Activated CD8-positive, alpha-beta memory T cell treated with anti-CD3 and anti-CD28 coated beads, Interleukin-2, amount 50 U/mL, for 1 hour (primary cell): ENCODE data around the gene FAM81B.
"Not testable (repeated sequence)": the region's sequence is repeated elsewhere in the genome, so short reads cannot be mapped to it uniquely, and the experiment has no call there.

Experiments used
- DNase-seq: peaks from one replicate; pipeline ENCODE4 v3.0.0-alpha.2; 2020; ENCODE audit errors: extremely low read depth

FAM81B gene, protein sequence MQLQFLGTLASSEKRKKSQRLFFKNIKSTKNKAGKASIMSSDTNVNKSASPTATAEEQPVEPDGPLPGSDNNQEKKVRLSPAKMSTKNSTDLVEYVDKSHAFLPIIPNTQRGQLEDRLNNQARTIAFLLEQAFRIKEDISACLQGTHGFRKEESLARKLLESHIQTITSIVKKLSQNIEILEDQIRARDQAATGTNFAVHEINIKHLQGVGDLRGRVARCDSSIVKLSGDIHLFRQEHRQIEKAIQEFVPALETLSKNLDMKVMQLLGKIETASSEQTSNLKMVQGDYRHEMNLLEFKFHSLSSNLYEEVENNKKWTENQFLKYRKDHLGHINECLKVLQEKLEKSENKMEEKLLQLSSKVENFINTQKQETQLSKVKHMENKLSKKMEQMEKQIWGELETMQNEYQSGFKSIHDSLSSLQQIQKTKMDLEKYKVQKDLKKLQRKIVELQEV

DNA sequence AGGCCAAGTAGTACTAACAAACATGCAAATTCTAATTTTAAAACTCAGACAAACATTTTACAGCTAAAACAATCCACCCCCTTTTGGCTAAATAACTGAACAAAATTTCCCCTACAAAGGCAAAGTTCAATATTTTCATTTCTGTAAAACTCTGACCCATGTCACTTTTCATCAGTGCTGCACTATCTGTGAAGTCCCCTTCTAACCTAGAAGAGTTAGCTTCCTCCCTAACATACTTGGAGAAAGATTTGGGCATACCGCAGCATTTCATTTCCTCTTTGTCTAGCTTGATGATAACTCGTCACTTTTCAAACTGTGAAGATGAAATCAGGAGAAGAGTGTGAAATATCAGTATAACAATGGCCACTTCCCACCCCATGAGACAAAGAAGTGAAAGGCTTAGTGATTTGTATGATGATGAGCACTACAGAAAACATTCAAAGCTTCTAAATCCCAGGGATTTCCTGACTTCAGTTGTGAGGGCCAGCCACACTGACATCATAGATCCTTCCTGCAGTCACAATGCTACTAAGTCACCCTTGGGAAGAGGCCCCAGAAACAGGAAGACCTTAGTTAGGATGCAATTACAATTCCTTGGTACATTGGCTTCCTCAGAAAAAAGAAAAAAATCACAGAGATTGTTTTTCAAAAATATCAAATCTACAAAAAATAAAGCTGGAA, at the start of gene FAM81B:
Gene FAM81B (plus strand): TSS at position 555 of the 681 bp plus-strand sequence. CDS start 24 bp downstream, at position 579.
- DNase-seq, result no peak

GRCh38 chr5:95341444-95341843, 49.7 kb upstream of the FAM81B start:
- not testable (repeated sequence) for DNase-seq

- no peak for DNase-seq
These were observed 43.6 kb upstream of the FAM81B start for GRCh38 chr5:95347506-95348120.

DNA sequence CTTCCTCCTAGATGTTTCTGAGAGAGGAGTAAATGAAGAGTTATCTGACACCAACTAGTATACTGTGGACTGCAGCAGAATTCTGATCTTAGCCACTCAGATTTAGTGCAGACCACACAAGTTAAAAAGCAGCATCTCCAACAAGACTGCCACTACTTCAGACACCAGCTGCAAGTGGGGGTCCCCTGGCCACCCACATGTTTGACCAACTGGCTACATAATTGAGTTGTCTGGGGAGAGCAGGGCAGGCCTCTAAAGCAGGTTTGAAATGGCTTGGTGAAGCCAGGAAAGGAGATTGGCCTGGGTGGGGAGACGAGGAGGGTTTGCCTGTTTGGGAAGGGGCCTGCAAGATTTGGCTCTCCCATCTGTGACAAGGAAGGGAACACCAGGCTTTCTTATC, 40.5 kb upstream of the FAM81B start:
- no peak for DNase-seq

DNA sequence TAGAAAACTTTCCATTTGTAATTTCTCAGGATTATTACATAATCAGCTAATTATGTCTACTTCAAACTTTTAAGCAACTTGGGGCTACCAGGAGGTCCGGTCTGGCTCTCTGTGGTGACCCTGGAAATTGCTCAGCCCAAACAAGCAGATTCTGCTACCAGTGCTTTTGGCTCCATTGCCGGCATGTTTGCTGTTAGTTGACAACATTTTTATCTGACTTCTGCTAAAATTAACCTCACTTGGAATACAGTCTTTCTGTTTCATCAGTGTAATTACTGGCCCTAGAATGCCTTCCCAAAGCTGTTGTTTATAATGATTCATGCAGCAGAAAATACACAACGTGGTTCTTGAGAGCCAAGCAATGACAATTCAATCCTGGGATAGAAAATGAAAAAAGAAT, 38.5 kb upstream of the FAM81B start:
- DNase-seq, result no peak

- DNase-seq, result no peak
These were observed 32.8 kb upstream of the FAM81B start for GRCh38 chr5:95358320-95358719.

DNA sequence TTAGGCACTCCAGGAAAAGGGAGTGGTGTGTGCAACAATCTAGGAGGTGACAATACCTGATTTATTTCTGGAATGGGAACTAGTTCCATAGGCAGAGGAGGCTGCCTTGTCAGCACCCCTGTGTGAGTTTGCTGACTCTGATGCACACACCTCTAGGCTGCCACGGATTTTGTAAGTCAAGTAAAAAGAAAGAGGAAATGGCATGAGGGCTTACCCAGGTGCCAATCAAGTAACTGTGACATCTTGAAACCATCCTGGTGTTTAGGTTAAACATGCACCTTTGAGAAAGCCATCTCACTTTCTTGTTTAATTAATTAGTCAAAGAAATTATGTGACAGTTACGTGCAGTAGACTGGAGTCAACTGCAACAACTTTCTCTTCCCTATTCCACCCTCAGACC, 32.3 kb upstream of the FAM81B start:
- no peak for DNase-seq

GRCh38 chr5:95360667-95361066, 30.5 kb upstream of the FAM81B start:
- DNase-seq, result not testable (repeated sequence)

- no peak for DNase-seq
These were observed 25.7 kb upstream of the FAM81B start for GRCh38 chr5:95365302-95366095.

- DNase-seq, result no peak
These were observed 21.4 kb upstream of the FAM81B start for GRCh38 chr5:95369782-95370181.

GRCh38 chr5:95374061-95374460, 17.1 kb upstream of the FAM81B start:
- no peak for DNase-seq

DNA sequence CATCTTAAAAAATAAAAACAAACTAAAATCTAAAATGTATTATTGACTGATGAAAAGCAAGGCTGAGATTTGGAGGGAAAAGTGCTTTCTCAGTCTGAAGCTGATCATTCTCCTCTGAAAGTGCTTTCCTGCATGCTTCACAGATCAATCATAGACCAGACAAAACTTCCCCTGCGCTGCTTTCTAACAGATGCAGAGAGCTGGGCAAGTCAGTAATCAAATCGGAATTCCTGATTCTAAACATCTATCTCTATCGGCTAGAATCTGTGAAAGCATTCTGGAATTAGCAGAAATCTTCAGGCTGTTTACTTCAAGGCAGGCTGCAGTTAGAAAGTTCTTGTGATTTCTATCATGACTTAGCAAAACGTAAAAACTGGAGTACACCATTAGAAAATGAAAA, 15.6 kb upstream of the FAM81B start:
- DNase-seq, result no peak

DNA sequence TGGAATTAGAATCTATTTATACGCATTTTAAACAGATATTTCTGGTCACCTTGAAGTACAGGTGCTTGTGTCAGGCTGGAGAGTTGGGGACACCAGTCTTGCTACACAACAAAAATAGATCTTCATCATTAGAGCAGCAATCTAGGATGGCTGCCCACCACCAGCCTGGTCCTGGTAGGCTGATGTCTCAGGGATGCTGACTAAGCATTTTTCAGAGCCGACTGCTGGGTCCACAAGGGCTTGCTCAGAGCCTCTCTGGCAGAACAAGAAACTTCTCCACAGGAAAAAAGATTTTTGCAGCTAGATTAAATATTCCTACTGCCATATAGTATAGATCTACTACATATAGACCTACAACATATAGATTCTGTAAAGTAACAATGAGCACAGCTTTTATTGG, 12.0 kb upstream of the FAM81B start:
- DNase-seq, result no peak

DNA sequence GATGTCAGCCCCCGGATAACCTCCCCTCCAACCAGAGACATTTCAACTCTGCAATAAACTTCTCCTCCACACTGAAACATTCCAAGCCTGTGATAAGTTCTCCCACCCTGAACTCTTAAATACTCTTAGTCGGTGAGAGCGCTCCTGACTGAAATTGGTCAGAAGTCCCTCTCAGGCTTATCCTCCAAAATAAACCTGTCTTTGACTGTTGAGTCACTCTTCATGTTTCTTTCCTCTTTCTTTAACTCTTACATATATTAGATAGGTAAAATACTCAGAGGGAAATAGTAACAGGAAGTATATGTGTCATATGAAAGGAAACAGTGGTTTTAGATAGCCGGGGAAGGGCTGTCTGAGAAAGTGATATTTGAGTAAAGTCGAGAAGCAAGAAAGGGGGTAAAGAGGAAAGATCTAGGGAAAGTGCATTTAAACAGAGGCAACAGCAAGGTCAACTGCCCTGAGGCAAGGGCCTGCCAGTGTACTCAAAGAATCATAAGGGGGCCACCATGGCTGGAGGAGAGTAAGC, 11.0 kb upstream of the FAM81B start:
- no peak for DNase-seq

DNA sequence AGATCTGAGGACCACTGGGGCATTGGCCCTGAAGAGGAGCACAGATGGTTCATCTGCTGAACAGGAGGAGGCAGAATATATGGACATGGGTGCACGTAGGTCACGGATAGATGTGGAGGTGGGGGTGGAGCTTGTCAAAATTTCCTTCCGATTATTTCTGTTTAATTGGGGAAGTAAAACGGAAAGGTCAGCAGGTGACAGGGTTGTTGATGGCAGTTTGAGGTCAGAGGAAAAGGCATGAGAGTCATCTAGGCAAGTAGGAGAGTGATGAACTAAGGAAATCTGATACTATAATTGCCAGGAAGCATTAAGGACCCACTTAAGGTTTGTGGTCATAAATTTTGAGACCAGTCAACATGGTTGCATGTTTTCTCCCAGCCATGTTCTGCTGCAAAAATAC, 8.4 kb upstream of the FAM81B start:
- no peak for DNase-seq

- no peak for DNase-seq
These were observed 6.5 kb upstream of the FAM81B start for GRCh38 chr5:95384485-95385213.

GRCh38 chr5:95385334-95385733, 5.8 kb upstream of the FAM81B start:
- DNase-seq, result no peak

DNA sequence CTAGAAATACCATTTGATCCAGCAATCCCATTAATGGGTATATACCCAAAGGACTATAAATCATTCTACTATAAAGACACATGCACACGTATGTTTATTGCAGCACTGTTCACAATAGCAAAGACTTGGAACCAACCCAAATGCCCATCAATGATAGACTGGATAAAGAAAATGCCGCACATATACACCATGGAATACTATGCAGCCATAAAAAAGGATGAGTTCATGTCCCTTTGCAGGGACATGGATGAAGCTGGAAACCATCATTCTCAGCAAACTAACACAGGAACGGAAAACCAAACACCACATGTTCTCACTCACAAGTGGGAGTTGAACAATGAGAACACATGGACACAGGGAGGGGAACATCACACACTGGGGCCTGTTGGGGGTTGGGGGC, 799 bp downstream of the FAM81B start:
- DNase-seq, result not testable (repeated sequence)

DNA sequence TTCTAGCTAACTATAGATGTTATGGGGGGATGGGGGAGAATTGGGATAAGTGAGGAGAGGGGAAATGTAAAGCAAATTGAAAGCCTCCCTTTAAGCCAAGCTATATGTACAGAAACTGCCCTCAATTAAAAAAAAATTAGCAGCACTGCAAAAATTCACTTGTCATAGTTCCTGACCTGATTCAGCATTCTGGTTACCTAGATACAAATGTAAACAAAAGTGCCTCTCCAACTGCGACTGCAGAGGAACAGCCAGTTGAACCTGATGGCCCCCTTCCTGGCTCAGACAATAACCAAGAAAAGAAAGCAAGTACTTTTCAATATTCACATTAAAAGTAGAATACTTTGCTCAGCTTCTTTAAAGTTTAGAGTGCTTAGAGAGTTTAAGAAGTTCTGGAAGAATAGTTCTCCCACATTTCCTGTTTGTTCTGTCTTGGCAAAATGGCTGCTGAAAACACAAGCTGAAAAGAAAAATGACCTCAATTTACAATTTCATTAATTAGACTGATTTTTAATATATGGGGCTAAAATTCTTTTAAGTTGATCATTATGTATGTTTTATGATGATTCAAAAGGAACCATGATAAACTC, 1.5 kb downstream of the FAM81B start:
- DNase-seq, result no peak

GRCh38 chr5:95393279-95393678, 2.1 kb downstream of the FAM81B start:
- no peak for DNase-seq

GRCh38 chr5:95398989-95399388, 7.8 kb downstream of the FAM81B start:
- DNase-seq, result no peak
